ENCODE results near the gene RXRA. TPM values are rescaled to one million over a fixed set of nuclear protein-coding genes. Genes with fewer than 3 reads are reported as not detected.

Gene RXRA
- total and polyA plus RNA-seq, 7 experiments from 2014 or later, result 0.31 to 59.5 (median 8.4) TPM

GRCh38 chr9:134413112-134413715, 87.0 kb downstream of the RXRA start:
- Histone ChIP-seq H3K36me3 (ENCODE audit: control insufficient read depth in 2 of 3, insufficient read depth in 3 of 3, low read length in 3 of 3) (no peaks in the 10 kb centered on the region), H3K27ac (ENCODE audit: low read depth, low read length) (no peak overlapping the region), H3K4me3 (ENCODE audit: low read length) (no peak overlapping the region), H3K27me3 (ENCODE audit: control insufficient read depth in 2 of 2, insufficient read depth in 2 of 2, low read length in 2 of 2) (no peaks in the 10 kb centered on the region), H3K4me1 (ENCODE audit: control insufficient read depth in 2 of 2, insufficient read depth in 2 of 2, low read length in 2 of 2) (no peaks in the 10 kb centered on the region), H3K9me3 (ENCODE audit: control insufficient read depth in 2 of 3, low read length in 3 of 3) (no peaks in the 10 kb centered on the region)
- no peak for DNase-seq
- H3K27me3 Mint-ChIP-seq, result peaks cover 0 to 2% (median 0%) of the 10 kb centered on the region in 5 donors
- POLR2A ChIA-PET, result no interaction called here
- ATAC-seq, result no peak
- H3K4me3 Mint-ChIP-seq, result no peak overlapping the region
- intact Hi-C loops (cut with micrococcal nuclease), result no loop called here
- CTCF ChIA-PET, result no interaction called here
- peaks cover 3 to 17% (median 11%) of the 10 kb centered on the region in 7 donors for H3K4me1 Mint-ChIP-seq
- no peaks in the 10 kb centered on the region for H3K36me3 Mint-ChIP-seq
- peak overlapping the region in 1 of 9 donors; percentile 83 for H3K27ac Mint-ChIP-seq
- no peaks in the 10 kb centered on the region for H3K9me3 Mint-ChIP-seq

DNA sequence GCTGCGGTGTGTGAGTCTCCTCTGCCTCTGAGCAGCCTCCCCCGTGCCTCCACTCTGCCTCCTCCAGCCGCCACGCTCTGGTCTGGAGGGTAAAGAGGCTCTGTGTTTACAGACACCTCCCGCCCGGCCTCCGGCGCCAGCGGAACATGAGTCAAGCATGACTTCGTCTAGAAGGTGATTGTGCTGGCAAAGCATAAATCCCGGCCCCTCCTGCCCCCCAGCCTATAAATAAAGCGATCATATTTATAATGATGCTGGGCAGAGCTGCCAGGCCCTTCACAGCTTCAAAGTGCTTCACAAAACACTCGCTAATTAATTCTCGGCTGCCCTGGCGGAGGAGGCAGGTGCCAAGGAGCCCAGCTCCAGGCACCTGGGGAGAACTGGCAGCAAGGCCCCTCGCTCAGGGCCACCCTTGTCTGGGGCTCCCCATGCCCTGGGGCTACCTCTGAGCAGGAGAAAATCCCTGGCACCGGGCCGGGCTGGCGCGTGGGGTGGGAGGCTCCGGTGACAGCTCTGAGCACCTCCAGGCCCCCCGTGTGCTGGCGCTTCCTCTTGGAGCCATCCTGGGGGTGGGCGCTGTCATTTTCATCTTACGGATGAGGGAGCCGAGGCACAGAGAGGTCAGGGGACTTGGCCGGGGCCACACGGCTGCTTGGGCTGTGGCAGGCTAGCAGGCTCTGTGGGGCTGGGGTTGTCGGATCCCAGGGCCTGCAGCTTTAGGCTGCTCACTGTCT, 87.8 kb downstream of the RXRA start:
- no peaks in the 10 kb centered on the region for H3K36me3 Mint-ChIP-seq
- H3K9me3 ChIP-seq (ENCODE audit: control insufficient read depth in 2 of 3, low read length in 3 of 3), result no peaks in the 10 kb centered on the region
- H3K4me3 ChIP-seq (ENCODE audit: low read length), result no peak overlapping the region
- ATAC-seq, result no peak
- H3K27me3 ChIP-seq (ENCODE audit: control insufficient read depth in 2 of 2, insufficient read depth in 2 of 2, low read length in 2 of 2), result no peaks in the 10 kb centered on the region
- no peak for DNase-seq
- H3K4me3 Mint-ChIP-seq, result no peak overlapping the region
- ChIA-PET CTCF (no interaction called here), POLR2A (interaction anchor here (0.9 kb wide), 1 partner anchor 8 kb away, joined by 3 read pairs; no protein-coding TSS in a partner anchor)
- no peak overlapping the region for H3K27ac Mint-ChIP-seq
- no peak overlapping the region for H3K27ac ChIP-seq (ENCODE audit: low read depth, low read length)
- H3K27me3 Mint-ChIP-seq, result peaks cover 0 to 2% (median 0%) of the 10 kb centered on the region in 5 donors
- H3K4me1 Mint-ChIP-seq, result peaks cover 0 to 14% (median 11%) of the 10 kb centered on the region in 7 donors
- H3K9me3 Mint-ChIP-seq, result no peaks in the 10 kb centered on the region
- no peaks in the 10 kb centered on the region for H3K36me3 ChIP-seq (ENCODE audit: control insufficient read depth in 2 of 3, insufficient read depth in 3 of 3, low read length in 3 of 3)
- intact Hi-C loops (cut with micrococcal nuclease), result no loop called here
- H3K4me1 ChIP-seq (ENCODE audit: control insufficient read depth in 2 of 2, insufficient read depth in 2 of 2, low read length in 2 of 2), result no peaks in the 10 kb centered on the region

- H3K27me3 Mint-ChIP-seq, result no peaks in the 10 kb centered on the region
- H3K36me3 Mint-ChIP-seq, result no peaks in the 10 kb centered on the region
- ChIA-PET CTCF (no interaction called here), POLR2A (no interaction called here)
- intact Hi-C loops (cut with micrococcal nuclease), result no loop called here
- Histone ChIP-seq H3K9me3 (ENCODE audit: control insufficient read depth in 2 of 3, low read length in 3 of 3) (no peaks in the 10 kb centered on the region), H3K4me1 (ENCODE audit: control insufficient read depth in 2 of 2, insufficient read depth in 2 of 2, low read length in 2 of 2) (no peaks in the 10 kb centered on the region), H3K36me3 (ENCODE audit: control insufficient read depth in 2 of 3, insufficient read depth in 3 of 3, low read length in 3 of 3) (no peaks in the 10 kb centered on the region), H3K27ac (ENCODE audit: low read depth, low read length) (no peak overlapping the region), H3K4me3 (ENCODE audit: low read length) (no peak overlapping the region), H3K27me3 (ENCODE audit: control insufficient read depth in 2 of 2, insufficient read depth in 2 of 2, low read length in 2 of 2) (no peaks in the 10 kb centered on the region)
- H3K4me1 Mint-ChIP-seq, result peaks cover 0 to 10% (median 7%) of the 10 kb centered on the region in 7 donors
- ATAC-seq, result no peak
- no peak overlapping the region for H3K4me3 Mint-ChIP-seq
- H3K9me3 Mint-ChIP-seq, result no peaks in the 10 kb centered on the region
- H3K27ac Mint-ChIP-seq, result no peak overlapping the region
- DNase-seq, result no peak
Measured at GRCh38 chr9:134414900-134415425, 88.7 kb downstream of the RXRA start.

DNA sequence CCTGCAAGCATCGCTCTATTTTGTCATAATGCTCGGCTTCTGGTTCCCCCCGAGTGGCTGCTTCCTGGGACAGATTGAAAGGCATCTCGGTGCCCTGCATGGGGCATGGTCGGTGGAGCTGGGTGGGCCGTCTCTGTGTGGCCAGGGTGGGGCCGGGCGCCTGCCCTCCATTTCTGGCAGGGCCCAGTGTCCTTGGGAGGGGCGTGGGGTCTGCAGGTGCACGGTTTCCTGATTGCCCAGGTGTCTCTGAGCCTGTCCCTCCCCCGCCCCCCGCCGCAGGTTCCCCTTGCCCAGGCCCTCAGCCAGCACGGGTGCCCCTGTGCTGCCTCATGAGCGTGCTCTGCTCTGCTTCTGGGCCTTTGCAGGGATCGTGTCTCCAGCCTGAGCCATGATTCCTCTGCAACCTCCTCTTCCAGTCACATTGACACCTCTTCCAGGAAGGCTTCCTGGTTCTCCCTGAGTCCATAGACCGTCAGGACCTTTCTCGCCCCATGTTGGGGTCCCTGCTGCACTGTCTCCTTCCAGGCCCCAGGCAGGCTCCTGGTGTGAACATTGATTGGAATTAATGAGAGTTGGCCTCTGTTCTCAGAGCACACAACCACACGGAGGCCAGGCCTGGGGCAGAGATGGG, 90.2 kb downstream of the RXRA start:
- DNase-seq, result no peak
- Histone ChIP-seq H3K4me3 (ENCODE audit: low read length) (no peak overlapping the region), H3K9me3 (ENCODE audit: control insufficient read depth in 2 of 3, low read length in 3 of 3) (no peaks in the 10 kb centered on the region), H3K27ac (ENCODE audit: low read depth, low read length) (no peak overlapping the region), H3K27me3 (ENCODE audit: control insufficient read depth in 2 of 2, insufficient read depth in 2 of 2, low read length in 2 of 2) (no peaks in the 10 kb centered on the region), H3K36me3 (ENCODE audit: control insufficient read depth in 2 of 3, insufficient read depth in 3 of 3, low read length in 3 of 3) (no peaks in the 10 kb centered on the region), H3K4me1 (ENCODE audit: control insufficient read depth in 2 of 2, insufficient read depth in 2 of 2, low read length in 2 of 2) (no peaks in the 10 kb centered on the region)
- no peak overlapping the region for H3K27ac Mint-ChIP-seq
- intact Hi-C loops (cut with micrococcal nuclease), result no loop called here
- H3K4me3 Mint-ChIP-seq, result no peak overlapping the region
- no peaks in the 10 kb centered on the region for H3K9me3 Mint-ChIP-seq
- CTCF ChIA-PET, result no interaction called here
- POLR2A ChIA-PET, result no interaction called here
- H3K36me3 Mint-ChIP-seq, result no peaks in the 10 kb centered on the region
- no peaks in the 10 kb centered on the region for H3K27me3 Mint-ChIP-seq
- no peak for ATAC-seq
- peaks cover 0 to 11% (median 5%) of the 10 kb centered on the region in 7 donors for H3K4me1 Mint-ChIP-seq

DNA sequence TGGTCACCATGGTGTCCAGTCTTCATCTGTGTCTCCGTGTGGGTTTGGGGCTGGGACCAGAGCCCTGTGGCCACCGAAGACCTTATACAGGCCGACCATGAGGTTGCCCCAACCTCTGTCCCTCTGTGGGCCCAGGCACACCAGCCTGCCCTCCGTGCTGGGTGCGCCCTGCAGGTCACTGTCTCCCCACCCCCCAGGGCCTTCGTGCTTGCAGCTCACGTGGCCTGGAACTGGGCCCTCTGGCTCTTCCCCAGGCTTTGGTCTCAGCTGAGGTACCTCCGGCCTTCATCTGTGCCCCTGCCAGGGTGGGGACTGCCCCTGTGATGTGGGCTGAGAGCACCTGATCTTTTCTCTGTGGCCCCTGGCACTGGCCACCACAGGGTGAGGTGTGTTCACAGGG, 92.1 kb downstream of the RXRA start:
- Histone ChIP-seq H3K27me3 (ENCODE audit: control insufficient read depth in 2 of 2, insufficient read depth in 2 of 2, low read length in 2 of 2) (no peaks in the 10 kb centered on the region), H3K4me1 (ENCODE audit: control insufficient read depth in 2 of 2, insufficient read depth in 2 of 2, low read length in 2 of 2) (no peaks in the 10 kb centered on the region), H3K36me3 (ENCODE audit: control insufficient read depth in 2 of 3, insufficient read depth in 3 of 3, low read length in 3 of 3) (peaks cover 0 to 9% (median 0%) of the 10 kb centered on the region in 3 experiments), H3K9me3 (ENCODE audit: control insufficient read depth in 2 of 3, low read length in 3 of 3) (no peaks in the 10 kb centered on the region), H3K27ac (ENCODE audit: low read depth, low read length) (no peak overlapping the region), H3K4me3 (ENCODE audit: low read length) (no peak overlapping the region)
- Mint-ChIP-seq H3K36me3 (no peaks in the 10 kb centered on the region), H3K27me3 (no peaks in the 10 kb centered on the region), H3K4me3 (no peak overlapping the region), H3K9me3 (no peaks in the 10 kb centered on the region), H3K27ac (no peak overlapping the region), H3K4me1 (peaks cover 0 to 6% (median 0%) of the 10 kb centered on the region in 7 donors)
- ChIA-PET CTCF (no interaction called here), POLR2A (no interaction called here)
- intact Hi-C loops (cut with micrococcal nuclease), result no loop called here
- ATAC-seq (no peak), DNase-seq (no peak)

- no peaks in the 10 kb centered on the region for H3K9me3 Mint-ChIP-seq
- ChIA-PET POLR2A (no interaction called here), CTCF (no interaction called here)
- no peak overlapping the region for H3K27ac Mint-ChIP-seq
- intact Hi-C loops (cut with micrococcal nuclease), result no loop called here
- H3K27me3 ChIP-seq (ENCODE audit: control insufficient read depth in 2 of 2, insufficient read depth in 2 of 2, low read length in 2 of 2), result no peaks in the 10 kb centered on the region
- ATAC-seq (no peak), DNase-seq (no peak)
- H3K9me3 ChIP-seq (ENCODE audit: control insufficient read depth in 2 of 3, low read length in 3 of 3), result no peaks in the 10 kb centered on the region
- no peaks in the 10 kb centered on the region for H3K4me1 ChIP-seq (ENCODE audit: control insufficient read depth in 2 of 2, insufficient read depth in 2 of 2, low read length in 2 of 2)
- H3K36me3 Mint-ChIP-seq, result no peaks in the 10 kb centered on the region
- peaks cover 0 to 9% (median 0%) of the 10 kb centered on the region in 3 experiments for H3K36me3 ChIP-seq (ENCODE audit: control insufficient read depth in 2 of 3, insufficient read depth in 3 of 3, low read length in 3 of 3)
- H3K4me1 Mint-ChIP-seq, result peaks cover 0 to 6% (median 0%) of the 10 kb centered on the region in 7 donors
- no peaks in the 10 kb centered on the region for H3K27me3 Mint-ChIP-seq
- no peak overlapping the region for H3K4me3 Mint-ChIP-seq
- H3K4me3 ChIP-seq (ENCODE audit: low read length), result no peak overlapping the region
- H3K27ac ChIP-seq (ENCODE audit: low read depth, low read length), result no peak overlapping the region
Measured at GRCh38 chr9:134419000-134419683, 92.9 kb downstream of the RXRA start.
